B cell (primary cell): ENCODE results near the gene PDZRN4. TPM values are rescaled to one million over a fixed set of nuclear protein-coding genes. Genes with fewer than 3 reads are reported as not detected.

Experiments
- ATAC-seq: fragments of 200-7000 bp; cut with Tn5 transposase; one replicate; pipeline ENCODE4 v1.10.0; 2021; ENCODE audit warnings: low read depth, mild to moderate bottlenecking, moderate number of reproducible peaks, moderate library complexity
- CTCF ChIA-PET: fragments of 350-600 bp; sonication (Branson Sonifier 250); formaldehyde crosslinking; loops from one replicate; lab custom pipeline; 2021; ENCODE audit warnings: antibody characterized with exemption, inconsistent platforms; lab: Charles Lee
- POLR2A ChIA-PET: fragments of 350-600 bp; sonication (Branson Sonifier 250); formaldehyde crosslinking; loops from one replicate; lab custom pipeline; 2021; ENCODE audit warnings: antibody characterized with exemption; lab: Charles Lee
- DNase-seq: peaks from one replicate; pipeline ENCODE4 v3.0.0; 2013
- H2AFZ ChIP-seq: 2 replicates; pipeline ENCODE4 v1.6.1; 2012; ENCODE audit warnings: mild to moderate bottlenecking, low read depth, low read length; ENCODE audit not compliant: insufficient read depth, poor library complexity, severe bottlenecking
- H3K27ac ChIP-seq, 2 donors: 1 replicate in 1 of 2; 2 replicates in 1 of 2; pipeline ENCODE4 v1.5.1; 2012 to 2013; ENCODE audit warnings: low read length in 2 of 2, mild to moderate bottlenecking in 2 of 2, moderate library complexity in 1 of 2
- H3K27me3 ChIP-seq, 4 experiments: fragments of 200-600 bp in 1 of 4; sonication (generic) in 1 of 4; replicated peaks in 1 of 4; 1 replicate in 2 of 4; 2 replicates in 2 of 4; pipeline versions ENCODE4 v1.6.1 to v1.7.0; 2013 to 2016; ENCODE audit warnings: low read length in 3 of 4, mild to moderate bottlenecking in 2 of 4, mixed read lengths in 1 of 4, moderate library complexity in 1 of 4; ENCODE audit not compliant: insufficient read depth in 4 of 4, control insufficient read depth in 3 of 4; ENCODE audit errors: control extremely low read depth in 1 of 4
- H3K36me3 ChIP-seq, 2 experiments: replicated peaks in 1 of 2; 1 replicate in 1 of 2; 2 replicates in 1 of 2; pipeline versions ENCODE4 v1.6.1 to v1.7.1; 2013; ENCODE audit warnings: low read length in 1 of 2; ENCODE audit not compliant: insufficient read depth in 2 of 2, control insufficient read depth in 1 of 2; ENCODE audit errors: control extremely low read depth in 1 of 2, extremely low read depth in 1 of 2
- H3K4me1 ChIP-seq, 2 donors: fragments of 200-600 bp in 1 of 2; sonication (generic) in 1 of 2; 1 replicate in 1 of 2; 2 replicates in 1 of 2; pipeline versions ENCODE4 v1.5.1 to v1.6.1; 2013 to 2017; ENCODE audit warnings: low read length in 2 of 2; ENCODE audit not compliant: control insufficient read depth in 2 of 2, insufficient read depth in 2 of 2
- H3K4me2 ChIP-seq: replicated peaks from 2 replicates; pipeline ENCODE3; 2012; ENCODE audit warnings: mild to moderate bottlenecking, low read depth, low read length; ENCODE audit not compliant: poor library complexity, severe bottlenecking
- H3K4me3 ChIP-seq, 5 experiments: fragments of 200-600 bp in 1 of 5; sonication (generic) in 1 of 5; 1 replicate in 3 of 5; 2 replicates in 2 of 5; pipeline versions ENCODE4 v1.5.1 to v1.7.0; 2011 to 2016; ENCODE audit warnings: low read length in 4 of 5, mild to moderate bottlenecking in 4 of 5, low read depth in 2 of 5, control low read depth in 1 of 5, moderate library complexity in 1 of 5; ENCODE audit not compliant: insufficient read depth in 1 of 5; ENCODE audit errors: control extremely low read depth in 1 of 5, extremely low read depth in 1 of 5
- H3K79me2 ChIP-seq: fragments of 200-600 bp; sonication (generic); one replicate; pipeline ENCODE4 v1.6.0; 2016; ENCODE audit warnings: low read length; ENCODE audit not compliant: control insufficient read depth, insufficient read depth
- H3K9ac ChIP-seq: fragments of 200-600 bp; sonication (generic); 2 replicates; pipeline ENCODE4 v1.6.1; 2017; ENCODE audit warnings: mild to moderate bottlenecking, low read length, moderate library complexity
- H3K9me3 ChIP-seq, 3 donors: one replicate each; pipeline versions ENCODE4 v1.6.1 to v1.7.1; 2013; ENCODE audit warnings: low read length in 2 of 3; ENCODE audit not compliant: control insufficient read depth in 2 of 3, insufficient read depth in 1 of 3; ENCODE audit errors: control extremely low read depth in 1 of 3
- H4K20me1 ChIP-seq: 2 replicates; pipeline ENCODE4 v1.6.0; 2012; ENCODE audit warnings: mild to moderate bottlenecking, low read length; ENCODE audit not compliant: insufficient read depth, control insufficient read depth, poor library complexity, severe bottlenecking
- H3K27ac Mint-ChIP-seq: one replicate; pipeline ENCODE4 v1.8.0; 2021; ENCODE audit warnings: mixed read lengths
- H3K27me3 Mint-ChIP-seq: one replicate; pipeline ENCODE4 v1.8.0; 2021; ENCODE audit warnings: mixed read lengths
- H3K4me1 Mint-ChIP-seq: one replicate; pipeline ENCODE4 v1.8.0; 2021; ENCODE audit warnings: mixed read lengths
- H3K4me3 Mint-ChIP-seq: one replicate; pipeline ENCODE4 v1.8.0; 2021; ENCODE audit warnings: mixed read lengths
- H3K9me3 Mint-ChIP-seq: one replicate; pipeline ENCODE4 v1.8.0; 2022; ENCODE audit warnings: mixed read lengths; ENCODE audit not compliant: insufficient read depth
- EZH2 ChIP-seq: IDR thresholded peaks from 2 replicates; pipeline ENCODE4 v1.6.1; 2012; ENCODE audit warnings: borderline replicate concordance, low read depth, mild to moderate bottlenecking, moderate library complexity, low read length; ENCODE audit not compliant: insufficient read depth, poor library complexity, severe bottlenecking
- WGBS: methylation state at CpG from one replicate; pipeline ENCODE4 v1.1.5; 2013; ENCODE audit warnings: missing lambda C conversion rate; ENCODE audit not compliant: insufficient coverage; 5-methylcytosine and 5-hydroxymethylcytosine counted together
- intact Hi-C: fragments of 100-400 bp; cut with micrococcal nuclease; formaldehyde crosslinking; loops from one replicate; pipeline ENCODE4 v1.10.0; 2022
- polyA plus RNA-seq: library from polyadenylated mRNA; depleted of rRNA; stranded (reverse); fragments of >200 nt; gene quantifications from 2 replicates; pipeline ENCODE4 v1.2.3, GENCODE V29; 2012
- total RNA-seq, 2 donors: library from RNA; stranded (reverse); fragments of 120-200 nt in 1 of 2; gene quantifications; 1 replicate in 1 of 2; 2 replicates in 1 of 2; pipeline versions ENCODE4 v1.2.3 to v1.2.4, GENCODE V29; 2013 to 2022
- TF ChIP-seq, protein P1 (sequence below): fragments of 200-600 bp; IDR thresholded peaks from one replicate; pipeline ENCODE4 v1.8.0; 2022; ENCODE audit warnings: antibody characterized with exemption, mild to moderate bottlenecking

PDZRN4 gene
- total and polyA plus RNA-seq, 2 donors (not counting 1 experiment from before 2014, with no cell fraction given), result not detected

DNA sequence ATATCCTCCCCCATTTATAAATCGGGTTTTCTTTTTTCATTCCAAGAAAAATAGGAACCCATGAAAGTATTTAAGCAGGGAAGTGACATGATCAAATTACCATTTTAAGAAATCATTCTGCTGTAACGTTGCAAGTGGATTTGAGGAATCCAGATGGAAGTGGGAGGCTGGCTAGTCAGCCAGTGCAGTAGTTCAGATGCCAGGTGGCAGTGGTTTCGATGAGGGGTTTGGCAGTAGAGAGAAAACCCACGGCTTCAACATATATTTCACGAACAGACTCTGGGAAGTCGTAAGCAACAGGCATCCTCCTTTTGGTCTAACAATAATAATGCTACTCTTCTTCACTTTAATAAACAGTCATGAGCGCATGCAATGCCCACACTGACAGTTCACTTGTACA lies 25.0 kb downstream of the PDZRN4 start:
- Mint-ChIP-seq H3K27me3 (peaks cover 6% of the 10 kb centered on the region), H3K27ac (no peak overlapping the region), H3K4me3 (no peak overlapping the region), H3K9me3 (no peaks in the 10 kb centered on the region), H3K4me1 (no peaks in the 10 kb centered on the region)
- H3K9ac ChIP-seq, result no peak overlapping the region
- H3K9me3 ChIP-seq, result no peaks in the 10 kb centered on the region
- TF ChIP-seq EZH2, result no peak
- TF ChIP-seq, protein P1, sequence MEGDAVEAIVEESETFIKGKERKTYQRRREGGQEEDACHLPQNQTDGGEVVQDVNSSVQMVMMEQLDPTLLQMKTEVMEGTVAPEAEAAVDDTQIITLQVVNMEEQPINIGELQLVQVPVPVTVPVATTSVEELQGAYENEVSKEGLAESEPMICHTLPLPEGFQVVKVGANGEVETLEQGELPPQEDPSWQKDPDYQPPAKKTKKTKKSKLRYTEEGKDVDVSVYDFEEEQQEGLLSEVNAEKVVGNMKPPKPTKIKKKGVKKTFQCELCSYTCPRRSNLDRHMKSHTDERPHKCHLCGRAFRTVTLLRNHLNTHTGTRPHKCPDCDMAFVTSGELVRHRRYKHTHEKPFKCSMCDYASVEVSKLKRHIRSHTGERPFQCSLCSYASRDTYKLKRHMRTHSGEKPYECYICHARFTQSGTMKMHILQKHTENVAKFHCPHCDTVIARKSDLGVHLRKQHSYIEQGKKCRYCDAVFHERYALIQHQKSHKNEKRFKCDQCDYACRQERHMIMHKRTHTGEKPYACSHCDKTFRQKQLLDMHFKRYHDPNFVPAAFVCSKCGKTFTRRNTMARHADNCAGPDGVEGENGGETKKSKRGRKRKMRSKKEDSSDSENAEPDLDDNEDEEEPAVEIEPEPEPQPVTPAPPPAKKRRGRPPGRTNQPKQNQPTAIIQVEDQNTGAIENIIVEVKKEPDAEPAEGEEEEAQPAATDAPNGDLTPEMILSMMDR, result no peak
- no peak overlapping the region for H3K27ac ChIP-seq
- no peaks in the 10 kb centered on the region for H4K20me1 ChIP-seq
- H3K4me3 ChIP-seq, result no peak overlapping the region
- no peak for DNase-seq
- H3K4me2 ChIP-seq, result no peak overlapping the region
- CTCF ChIA-PET, result no interaction called here
- no peaks in the 10 kb centered on the region for H3K36me3 ChIP-seq
- no peak for ATAC-seq
- POLR2A ChIA-PET, result no interaction called here
- H3K27me3 ChIP-seq, result peaks cover 0 to 5% (median 0%) of the 10 kb centered on the region in 4 experiments
- WGBS, result 58% methylated on average over 2 of the region's 7 CpGs
- no peak overlapping the region for H2AFZ ChIP-seq
- no peaks in the 10 kb centered on the region for H3K79me2 ChIP-seq
- H3K4me1 ChIP-seq, result no peaks in the 10 kb centered on the region
- intact Hi-C loops, result no loop called here

DNA sequence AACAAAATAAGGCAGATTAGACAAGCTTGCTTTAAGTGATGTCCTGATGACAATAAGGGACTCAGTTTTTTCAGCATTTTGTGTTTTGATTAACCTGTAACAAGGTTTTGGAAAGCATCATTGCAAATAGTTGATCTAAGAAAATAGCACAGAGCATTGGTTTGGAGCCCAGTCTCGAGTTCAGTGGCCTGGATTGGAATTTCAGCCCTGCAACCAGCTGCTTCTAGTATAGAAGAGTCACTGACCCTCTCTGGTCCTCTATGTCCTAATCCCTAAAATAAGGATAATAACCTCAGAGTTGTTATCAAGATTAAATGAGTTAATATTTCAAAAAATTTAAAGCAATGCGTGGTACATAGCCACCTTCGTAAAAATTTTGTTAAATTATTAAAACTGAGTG lies 25.5 kb downstream of the PDZRN4 start:
- H3K4me3 ChIP-seq, result no peak overlapping the region
- H3K9me3 ChIP-seq, result no peaks in the 10 kb centered on the region
- no peak overlapping the region for H3K4me2 ChIP-seq
- no peaks in the 10 kb centered on the region for H3K79me2 ChIP-seq
- no peak overlapping the region for H2AFZ ChIP-seq
- no peak for TF ChIP-seq EZH2
- TF ChIP-seq, protein P1, result no peak
- no peaks in the 10 kb centered on the region for H4K20me1 ChIP-seq
- ATAC-seq (no peak), DNase-seq (no peak)
- POLR2A ChIA-PET, result no interaction called here
- H3K36me3 ChIP-seq, result no peaks in the 10 kb centered on the region
- Mint-ChIP-seq H3K9me3 (no peaks in the 10 kb centered on the region), H3K27me3 (peaks cover 6% of the 10 kb centered on the region), H3K27ac (no peak overlapping the region), H3K4me1 (no peaks in the 10 kb centered on the region), H3K4me3 (no peak overlapping the region)
- H3K9ac ChIP-seq, result no peak overlapping the region
- no peaks in the 10 kb centered on the region for H3K4me1 ChIP-seq
- H3K27ac ChIP-seq, result no peak overlapping the region
- CTCF ChIA-PET, result no interaction called here
- H3K27me3 ChIP-seq, result peaks cover 0 to 5% (median 0%) of the 10 kb centered on the region in 4 experiments
- intact Hi-C loops, result no loop called here
- WGBS, result no CpG with 5 or more reads among the region's 3 CpGs
